Activated gamma-delta T cell treated with anti-CD3 and anti-CD28 coated beads, Interleukin-2, amount 50 U/mL, for 16 hours (primary cell): Measurements from ENCODE around the gene CFAP68.
"Not testable (repeated sequence)": the region's sequence is repeated elsewhere in the genome, so short reads cannot be mapped to it uniquely, and the experiment has no call there.

Experiments
- DNase-seq: peaks from one replicate; pipeline ENCODE4 v3.0.0-alpha.2; 2020; ENCODE audit warnings: low read depth

CFAP68 gene

DNA sequence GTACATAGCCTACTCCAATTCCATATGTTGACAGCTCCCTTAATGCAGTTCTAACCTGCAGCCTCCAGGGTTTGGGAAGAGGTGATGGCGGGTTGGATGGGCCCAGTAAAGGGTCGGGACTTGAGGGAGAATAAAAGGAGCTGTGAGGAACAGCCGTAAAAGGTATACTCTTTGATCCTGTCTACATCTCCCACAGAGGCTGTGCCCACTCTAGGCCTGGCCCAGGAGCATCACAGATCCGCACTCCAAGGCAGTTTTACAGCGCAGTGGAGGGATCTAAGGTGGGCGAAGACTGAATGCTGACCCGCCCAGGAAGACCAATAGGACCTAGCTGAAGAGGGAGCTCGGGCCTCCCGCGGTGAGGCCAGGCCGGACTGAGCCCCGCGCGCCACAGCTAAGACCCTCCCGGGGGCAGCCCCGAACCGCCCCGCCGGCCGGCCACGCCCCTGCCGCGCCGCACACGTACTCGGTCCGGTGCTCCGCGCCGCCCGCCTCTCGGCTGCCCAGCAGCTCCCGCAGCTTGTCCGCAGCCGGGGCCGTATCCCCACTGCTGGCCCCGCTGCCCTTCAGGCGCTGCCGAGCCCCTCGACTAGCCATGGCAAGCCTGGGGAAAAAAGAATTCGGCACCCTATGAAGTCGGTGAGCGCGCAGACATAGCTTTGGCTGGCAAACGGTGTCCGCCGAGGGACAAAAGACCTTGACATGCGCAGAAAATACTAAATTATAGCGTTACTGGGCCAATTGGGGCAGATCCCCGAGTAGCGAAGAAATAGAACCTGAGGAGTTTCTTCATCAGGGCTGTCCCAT is 8.3 kb upstream of the CFAP68 start, which contains the start of gene ALG9:
ALG9 (minus strand) TSS at position 696 of the 807 bp plus-strand sequence; CDS start at position 597, 99 bp downstream.
- peak; percentile 84 for DNase-seq

DNA sequence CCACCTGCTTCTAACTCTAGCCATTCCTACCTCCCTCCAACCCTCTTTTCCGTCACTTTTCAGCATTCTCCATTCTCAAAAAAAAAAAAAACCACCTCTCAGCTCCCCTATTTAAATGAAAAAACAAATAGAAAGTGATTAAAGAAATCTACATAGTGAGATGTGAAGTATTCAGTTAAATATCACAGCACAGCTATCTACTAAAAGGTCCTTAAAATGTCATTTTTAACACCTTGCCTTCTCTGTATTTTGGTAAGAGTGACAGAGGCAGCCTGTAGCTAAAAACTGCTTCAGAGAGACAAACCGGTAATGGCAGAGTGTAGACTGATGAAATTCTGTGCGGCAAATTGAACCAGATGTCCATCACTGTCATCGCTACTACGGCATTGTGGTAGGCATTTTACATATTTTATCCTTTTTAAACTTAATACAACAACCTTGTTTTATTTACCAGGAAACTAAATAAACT is 7.6 kb upstream of the CFAP68 start:
- DNase-seq, result no peak

DNA sequence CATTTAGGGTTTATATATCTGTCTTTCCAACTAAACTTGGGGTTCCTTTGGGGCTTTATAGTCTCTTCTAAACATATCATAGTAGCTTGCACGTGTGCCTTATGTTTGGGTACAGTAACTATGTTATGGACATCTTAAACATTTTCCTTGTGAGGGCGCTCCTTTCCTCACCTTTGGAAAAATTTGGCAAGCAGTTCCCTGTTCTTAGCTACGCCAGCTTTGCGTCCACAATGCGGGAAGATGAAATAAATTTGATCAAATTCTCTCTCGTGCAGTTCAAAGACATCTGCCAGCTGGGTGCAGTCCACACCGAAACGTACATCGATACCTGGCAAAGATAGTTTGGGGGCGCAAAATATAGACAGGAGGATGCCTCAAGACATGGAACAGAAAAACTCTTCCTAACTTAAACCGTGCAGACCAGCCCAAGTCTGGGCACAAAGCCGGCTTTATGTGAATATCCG is 924 bp upstream of the CFAP68 start:
- DNase-seq, result no peak

DNA sequence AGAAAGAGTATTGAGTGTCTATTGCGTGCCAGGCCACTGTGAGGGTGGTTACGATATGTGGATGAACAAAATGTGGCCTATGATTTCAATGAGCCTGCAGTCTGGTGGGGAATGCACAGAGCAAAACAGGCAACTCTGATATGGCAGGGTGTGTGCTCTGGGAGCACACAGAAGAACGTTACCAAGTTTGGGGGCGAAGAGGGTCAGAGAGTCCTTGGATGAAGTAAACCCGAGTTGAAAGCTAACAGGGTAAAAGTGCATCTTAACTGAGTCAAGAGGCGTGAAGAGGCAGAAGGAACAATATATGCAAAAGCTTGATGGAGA is 258 bp downstream of the CFAP68 start:
- no peak for DNase-seq

DNA sequence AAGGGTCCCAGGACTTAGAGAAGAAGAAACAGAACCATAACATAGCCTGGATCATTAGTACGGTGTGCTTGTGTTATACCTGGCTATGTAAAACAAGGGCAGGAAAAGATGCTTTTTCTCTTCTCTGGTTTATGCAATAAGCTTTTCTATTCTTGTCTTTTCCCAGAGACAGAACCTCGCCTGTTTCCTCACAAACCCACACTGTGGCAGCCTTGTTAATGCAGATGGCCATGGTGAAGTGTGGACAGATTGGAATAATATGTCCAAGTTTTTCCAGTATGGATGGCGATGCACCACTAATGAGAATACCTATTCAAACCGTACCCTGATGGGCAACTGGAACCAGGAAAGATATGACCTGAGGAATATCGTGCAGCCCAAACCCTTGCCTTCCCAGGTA is 2.9 kb downstream of the CFAP68 start:
- DNase-seq, result no peak

DNA sequence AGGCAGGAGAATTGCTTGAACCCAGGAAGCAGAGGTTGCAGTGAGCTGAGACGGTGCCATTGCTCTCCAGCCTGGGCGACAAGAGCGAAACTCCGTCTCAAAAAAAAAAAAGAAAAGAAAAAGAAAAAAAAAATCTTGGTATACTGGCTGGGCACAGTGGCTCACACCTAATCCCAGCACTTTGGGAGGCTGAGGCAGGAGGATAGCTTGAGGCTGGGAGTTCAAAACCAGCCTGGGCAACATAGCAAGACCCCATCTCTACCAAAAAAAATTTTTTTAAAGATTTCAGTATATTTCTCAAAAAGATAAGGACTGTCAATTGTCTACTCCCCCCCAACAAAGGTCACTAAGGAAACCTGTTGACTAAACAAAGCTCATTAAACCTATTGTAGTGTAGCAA is 5.7 kb downstream of the CFAP68 start:
- DNase-seq, result not testable (repeated sequence)

DNA sequence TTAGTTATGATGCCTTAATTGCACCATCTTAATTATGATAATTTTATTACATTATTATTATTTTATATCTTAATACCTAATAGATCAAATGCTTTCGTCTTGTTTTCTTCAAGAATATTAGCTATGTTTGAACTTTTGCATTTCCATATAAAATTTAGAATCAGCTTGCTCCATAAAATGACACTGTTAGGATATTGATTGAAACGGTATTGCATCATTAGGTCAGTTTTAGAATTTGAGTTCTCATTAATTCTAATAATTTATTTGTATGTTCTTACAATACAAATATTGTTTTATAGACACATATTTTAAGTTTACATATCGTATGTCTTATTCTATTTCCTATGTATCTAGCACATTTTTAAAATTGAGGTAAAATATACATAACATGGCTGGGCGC is 6.7 kb downstream of the CFAP68 start:
- DNase-seq, result no peak

DNA sequence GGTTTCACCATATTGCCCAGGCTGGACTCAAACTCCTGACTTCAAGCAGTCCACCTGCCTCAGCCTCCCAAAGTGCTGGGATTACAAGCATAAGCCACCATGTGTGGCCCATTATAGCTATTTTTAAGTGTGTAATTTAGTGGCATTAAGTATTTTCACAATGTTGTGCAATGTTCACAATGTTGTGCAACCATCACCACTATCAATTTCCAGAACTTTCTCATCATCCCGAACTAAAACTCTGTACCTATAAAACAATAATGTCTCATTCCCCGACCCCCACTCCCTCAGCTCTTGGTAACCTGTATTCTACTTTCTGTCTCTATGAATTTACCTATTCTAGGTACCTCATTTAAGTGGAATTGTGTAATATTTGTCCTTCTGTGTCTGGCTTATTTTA is 7.5 kb downstream of the CFAP68 start:
- no peak for DNase-seq

DNA sequence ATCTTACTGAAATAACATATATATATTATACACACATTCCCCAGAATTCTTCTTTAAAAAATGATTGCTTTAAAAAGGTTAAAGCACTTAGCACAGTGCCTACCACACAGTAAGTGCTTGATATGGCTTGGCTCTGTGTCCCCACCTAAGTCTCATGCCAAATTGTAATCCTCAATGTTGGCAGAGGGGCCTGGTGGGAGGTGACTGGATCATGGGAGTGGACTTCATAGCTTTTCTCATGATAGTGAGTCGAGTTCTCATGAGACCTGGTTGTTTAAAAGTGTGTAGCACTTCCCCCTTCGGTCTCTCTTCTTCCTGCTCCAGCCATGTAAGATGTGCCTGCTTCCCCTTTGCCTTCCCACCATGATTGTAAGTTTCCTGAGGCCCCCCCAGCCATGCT is 26.1 kb downstream of the CFAP68 start:
- DNase-seq, result no peak

DNA sequence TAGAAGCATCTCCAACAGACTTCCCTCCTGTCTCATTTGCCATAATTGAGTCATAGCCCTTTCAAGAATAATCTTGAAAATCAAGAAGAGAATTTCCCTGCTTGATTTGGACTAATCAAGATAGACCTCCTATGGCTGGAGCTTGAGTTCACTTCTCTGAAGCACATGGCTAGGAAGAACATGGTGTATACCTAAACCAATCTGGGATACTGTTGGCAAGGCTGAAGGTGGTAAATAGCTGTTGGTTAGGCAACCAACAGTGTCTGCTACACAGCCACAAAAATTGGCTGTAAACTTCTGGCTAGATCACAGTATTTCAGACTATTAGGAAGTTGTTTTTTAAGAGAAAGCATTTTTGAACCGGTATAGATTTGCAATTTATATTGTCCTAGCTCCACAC is 27.3 kb downstream of the CFAP68 start:
- DNase-seq, result no peak

DNA sequence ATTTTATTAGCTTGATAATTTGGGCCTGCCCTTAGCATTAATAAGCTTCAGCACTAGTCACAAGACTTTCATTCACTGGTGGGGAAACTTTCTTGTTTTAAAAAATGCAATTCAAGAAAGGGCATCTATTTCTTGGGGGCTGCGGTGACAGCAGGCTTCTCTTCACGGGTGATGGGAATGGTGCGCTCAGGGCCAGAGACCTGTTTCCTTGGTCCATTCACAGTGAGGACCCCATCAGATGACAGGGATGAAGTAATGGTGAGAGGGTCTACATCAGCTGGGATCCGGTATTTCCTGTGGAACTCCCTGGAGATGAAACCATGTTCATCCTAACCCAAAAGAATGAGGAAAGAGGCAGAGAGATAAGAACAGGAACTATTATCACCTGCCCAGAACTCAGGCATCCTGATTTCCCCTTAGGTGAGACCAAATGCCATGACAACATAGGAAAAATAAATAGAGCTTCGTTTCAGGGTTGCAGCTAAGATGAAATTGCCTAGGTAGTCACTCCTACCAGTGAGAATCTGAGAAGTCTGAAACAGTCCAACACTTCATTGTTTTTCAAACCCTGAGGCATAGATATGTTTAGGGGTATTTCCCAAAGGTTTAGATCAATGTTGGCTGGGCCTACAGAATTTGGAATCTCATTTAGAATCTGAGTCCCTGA is 29.4 kb downstream of the CFAP68 start:
- DNase-seq, result no peak

DNA sequence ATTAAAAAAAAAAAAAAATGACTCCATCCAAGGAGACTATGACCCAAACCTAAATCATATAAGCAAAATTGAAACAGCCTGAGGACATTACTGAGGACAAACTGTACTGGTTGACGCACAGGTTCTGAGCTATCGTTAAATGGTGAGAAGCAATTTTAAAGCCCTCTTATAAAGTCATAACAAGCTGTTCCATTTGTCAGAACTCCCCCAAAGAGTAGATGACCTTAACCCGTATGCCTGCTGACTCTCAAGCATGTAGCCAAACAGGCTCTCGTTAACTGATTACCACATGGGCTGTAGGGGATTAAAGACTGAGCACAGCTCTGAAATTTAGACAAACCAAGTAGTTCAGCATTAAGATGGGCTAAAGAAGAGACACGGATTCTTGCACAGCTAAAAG is 30.0 kb downstream of the CFAP68 start:
- no peak for DNase-seq

DNA sequence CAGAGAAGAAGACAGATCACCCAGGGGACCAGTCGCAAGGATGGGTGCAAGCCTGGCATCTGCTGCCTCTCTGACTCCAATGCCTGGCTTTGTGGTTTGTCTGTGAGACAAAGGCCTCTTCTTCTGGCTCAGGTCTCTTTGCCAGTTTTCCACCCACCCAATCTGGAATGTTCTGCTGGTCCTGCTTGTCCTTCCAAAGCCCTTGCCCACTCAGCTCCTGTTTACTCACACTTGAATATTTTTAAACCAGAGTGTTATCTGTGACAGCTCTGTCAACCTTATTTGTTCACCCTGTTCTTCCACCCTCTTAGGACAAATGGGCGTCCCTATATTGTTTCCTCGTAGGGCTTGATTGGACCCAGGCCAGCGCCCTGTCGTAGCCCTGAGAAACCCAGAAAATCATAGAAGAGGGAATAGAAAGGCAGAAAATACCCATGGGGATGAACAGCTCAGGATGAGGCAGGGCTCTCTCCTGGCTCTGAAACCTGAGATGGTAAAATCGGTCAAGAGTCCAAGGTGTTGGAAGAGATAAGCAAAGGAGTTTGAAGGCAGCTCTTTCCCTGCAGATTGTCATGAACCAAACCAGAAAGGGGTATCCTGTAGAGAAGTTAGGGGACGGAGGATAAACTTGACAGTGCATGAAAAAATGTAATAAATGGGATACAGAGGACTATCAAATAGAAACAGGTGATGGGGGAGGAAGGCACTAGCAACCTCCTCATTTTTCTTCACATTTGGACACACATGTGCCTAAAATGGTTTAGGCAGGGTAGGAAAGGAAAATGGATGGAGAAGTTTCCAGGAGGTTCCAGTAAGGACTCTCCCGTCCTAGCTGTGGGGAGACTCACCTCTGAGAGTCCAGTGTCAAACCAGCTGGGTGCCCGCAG is 31.6 kb downstream of the CFAP68 start:
- no peak for DNase-seq

DNA sequence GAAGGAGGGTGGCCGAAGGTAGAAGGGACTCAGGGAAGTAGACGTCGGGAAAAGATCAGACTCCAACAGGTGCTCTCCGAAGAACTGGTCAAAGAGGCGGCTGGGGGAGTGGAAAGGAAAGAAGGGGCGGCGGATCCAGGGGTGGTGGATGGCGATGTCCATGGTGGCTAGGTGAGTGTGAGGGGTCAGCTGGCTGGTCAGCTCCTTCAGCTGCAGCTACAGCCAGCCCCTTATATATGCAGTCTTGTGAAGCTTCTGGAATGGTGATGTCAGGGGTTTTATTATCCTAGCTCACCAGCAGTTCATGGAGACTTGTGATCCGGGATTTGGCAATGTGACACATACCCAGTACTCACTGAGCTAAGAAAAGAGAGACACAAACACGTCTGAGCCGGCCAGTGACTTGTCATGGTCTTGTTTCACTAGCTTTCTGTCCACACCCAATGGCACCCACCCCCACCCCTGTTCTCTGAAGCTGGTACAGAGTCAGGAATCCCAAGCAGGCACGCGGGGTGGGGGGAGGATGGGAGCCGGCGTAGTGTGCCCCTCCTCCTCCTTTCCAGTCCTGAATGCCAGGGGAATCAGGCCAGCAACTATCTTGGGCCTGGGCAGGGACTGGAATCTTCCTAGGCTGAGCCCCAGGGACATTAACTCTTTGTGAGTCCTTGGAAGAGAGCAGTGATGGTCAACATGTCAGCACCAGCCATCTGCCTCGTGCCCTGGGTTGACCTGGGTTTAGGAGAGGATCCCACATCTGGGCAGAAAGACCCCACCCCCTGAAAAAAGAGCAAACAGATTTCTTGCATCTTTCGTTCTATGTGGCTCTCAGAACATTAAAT is 32.4 kb downstream of the CFAP68 start, which contains the start of gene CRYAB:
CRYAB (minus strand) TSS at position 208 of the 839 bp plus-strand sequence; CDS start at position 162, 46 bp downstream.
- no peak for DNase-seq

DNA sequence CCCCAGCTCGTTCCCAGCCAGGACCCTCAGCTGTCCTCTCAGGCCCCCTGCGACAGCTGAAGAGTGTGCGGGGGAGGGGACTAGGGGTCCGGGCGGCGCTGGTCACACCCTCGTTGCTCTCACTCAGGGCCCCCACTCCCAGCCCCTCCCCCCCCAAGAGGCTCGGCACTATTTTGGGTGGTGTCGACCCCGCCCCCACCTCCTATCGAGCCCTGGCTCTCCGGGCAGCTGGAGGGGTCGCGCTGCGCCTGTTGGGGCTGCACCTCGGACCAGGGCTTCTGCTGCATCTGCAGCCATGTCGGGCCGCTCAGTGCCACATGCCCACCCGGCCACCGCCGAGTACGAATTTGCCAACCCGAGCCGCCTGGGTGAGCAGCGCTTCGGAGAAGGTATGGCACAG is 33.2 kb downstream of the CFAP68 start, which contains the start of gene HSPB2:
HSPB2 (plus strand) TSS at position 200 of the 400 bp plus-strand sequence; CDS start at position 296, 96 bp downstream.
- no peak for DNase-seq

DNA sequence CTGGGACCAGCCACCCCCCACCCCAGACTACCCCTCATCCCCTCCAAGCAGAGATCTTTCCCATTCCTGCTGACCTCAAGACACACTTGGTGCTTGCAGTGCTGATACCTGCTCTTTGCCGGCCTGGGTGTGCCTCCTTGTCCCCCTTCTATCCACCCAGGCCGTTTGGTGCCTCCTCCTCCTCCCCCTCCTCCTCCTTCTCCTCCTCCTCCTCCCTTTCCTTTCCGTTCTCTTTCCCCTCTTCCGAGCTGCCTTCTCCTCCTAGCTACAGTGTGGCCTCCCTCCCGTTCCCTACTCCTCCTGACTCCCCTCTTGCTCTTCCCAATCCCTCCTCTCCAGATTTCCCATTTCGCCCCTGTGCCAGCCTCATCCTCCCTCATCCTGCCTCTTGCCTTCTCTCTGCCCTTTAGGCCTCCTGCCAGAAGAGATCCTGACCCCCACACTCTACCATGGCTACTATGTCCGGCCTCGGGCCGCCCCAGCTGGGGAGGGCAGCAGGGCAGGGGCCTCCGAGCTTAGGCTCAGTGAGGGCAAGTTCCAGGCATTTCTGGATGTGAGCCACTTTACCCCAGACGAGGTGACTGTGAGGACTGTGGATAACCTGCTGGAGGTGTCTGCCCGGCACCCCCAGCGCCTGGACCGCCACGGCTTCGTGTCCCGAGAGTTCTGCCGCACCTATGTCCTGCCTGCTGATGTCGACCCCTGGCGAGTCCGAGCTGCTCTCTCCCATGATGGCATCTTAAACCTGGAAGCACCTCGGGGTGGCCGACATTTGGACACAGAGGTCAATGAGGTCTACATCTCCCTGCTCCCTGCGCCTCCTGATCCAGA is 33.9 kb downstream of the CFAP68 start:
- DNase-seq, result no peak

DNA sequence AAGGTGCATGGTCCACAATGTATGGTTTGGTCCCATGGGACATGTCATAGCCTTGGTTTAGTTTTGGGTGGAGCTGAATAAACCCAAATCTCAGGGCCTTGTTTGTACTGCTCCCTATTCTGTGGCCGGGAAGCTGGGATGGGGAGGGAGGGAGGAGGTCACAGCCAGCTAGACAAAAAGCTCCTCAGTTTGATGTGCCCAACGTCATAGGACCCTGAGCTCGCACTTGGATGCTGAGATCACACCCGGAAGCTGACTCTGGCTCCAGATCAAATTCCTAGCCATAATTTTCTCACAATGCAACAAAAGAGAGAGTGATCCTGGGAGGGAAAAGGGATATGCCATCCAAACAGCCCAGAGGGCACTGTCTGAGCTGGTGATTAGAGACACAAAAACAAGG is 34.7 kb downstream of the CFAP68 start:
- DNase-seq, result no peak

DNA sequence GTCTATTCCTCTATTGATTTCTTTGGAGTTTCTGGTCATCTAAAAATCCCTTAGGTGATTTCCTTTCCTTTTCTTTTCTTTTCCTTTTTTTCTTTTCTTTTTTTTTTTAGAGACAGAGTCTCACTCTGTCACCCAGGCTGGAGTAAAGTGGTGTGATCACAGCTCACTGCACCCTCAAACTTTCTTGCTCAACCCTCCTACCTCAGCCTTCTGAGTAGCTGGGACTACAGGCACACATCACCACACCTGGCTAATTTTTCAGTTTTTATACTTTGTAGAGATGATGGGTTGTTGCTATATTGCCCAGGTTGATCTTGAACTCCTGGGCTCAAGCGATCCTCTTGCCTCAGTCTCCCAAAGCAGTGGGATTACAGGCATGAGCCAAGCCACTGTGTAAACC is 37.4 kb downstream of the CFAP68 start:
- no peak for DNase-seq

DNA sequence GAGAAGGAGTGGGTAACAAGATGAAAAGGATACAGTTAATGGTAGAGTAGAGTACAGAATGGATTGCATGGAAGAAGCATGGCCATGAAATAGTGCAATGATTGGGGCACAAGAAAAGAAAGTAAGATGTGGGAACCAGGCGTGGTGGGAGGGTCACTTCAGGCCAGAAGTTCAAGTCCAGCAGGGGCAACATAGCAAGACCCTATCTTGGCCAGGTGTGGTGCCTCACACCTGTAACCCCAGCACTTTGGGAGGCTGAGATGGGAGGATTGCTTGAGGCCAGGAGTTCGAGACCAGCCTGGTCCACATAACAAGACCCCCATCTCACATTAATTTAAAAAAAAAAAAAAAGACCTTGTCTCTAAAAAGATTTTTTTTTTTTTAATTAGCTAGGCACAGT is 38.0 kb downstream of the CFAP68 start:
- no peak for DNase-seq

DNA sequence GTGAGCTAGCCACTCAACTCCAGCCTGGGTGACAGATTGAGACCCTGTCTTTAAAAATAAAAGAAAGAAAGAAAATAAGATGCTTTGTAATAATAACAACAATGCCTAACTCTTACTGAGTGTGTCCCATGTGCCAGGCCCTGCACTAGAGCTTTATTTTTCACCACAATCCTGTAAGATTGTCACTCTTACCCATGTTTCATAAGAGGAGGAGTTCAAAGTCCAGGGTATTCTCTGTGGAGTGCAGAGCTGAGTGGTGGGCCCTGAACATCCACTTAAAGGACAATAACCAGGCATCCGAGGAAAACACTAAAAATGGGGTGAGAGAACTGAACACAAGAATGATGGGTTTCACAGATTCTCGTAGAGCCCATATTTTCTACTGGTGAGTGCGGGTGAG is 38.4 kb downstream of the CFAP68 start:
- no peak for DNase-seq
